GM18505 (cell line): Measurements from ENCODE around the gene GGA2.

ENCODE experiments used
- ATAC-seq: cut with Tn5 transposase; IDR thresholded peaks from one replicate; pipeline ENCODE4 v1.9.1; 2021; ENCODE audit not compliant: unreplicated experiment
- POLR2A ChIP-seq: IDR thresholded peaks from 4 replicates; pipeline ENCODE4 v1.6.1; 2011; ENCODE audit warnings: borderline replicate concordance; ENCODE audit not compliant: insufficient read depth, insufficient read length; ENCODE audit errors: extremely low read depth

The GGA2 gene

GRCh38 chr16:23423496-23424049 is 86.7 kb downstream of the GGA2 start:
- ATAC-seq: no peak

GRCh38 chr16:23420011-23420410 is 90.3 kb downstream of the GGA2 start:
- no peak for ATAC-seq
- TF ChIP-seq POLR2A: no peak

More at GRCh38 chr16:23423496-23424049, 86.7 kb downstream of the GGA2 start:
- no peak for TF ChIP-seq POLR2A

- ATAC-seq: no peak
- TF ChIP-seq POLR2A: no peak
Observed at GRCh38 chr16:23416816-23417215, 93.5 kb downstream of the GGA2 start.

GRCh38 chr16:23414731-23415130 is 95.6 kb downstream of the GGA2 start:
- no peak for TF ChIP-seq POLR2A
- ATAC-seq: no peak
